HG03159 (cell line): ENCODE results near the gene PFKFB3.
"Not testable (repeated sequence)": the region's sequence is repeated elsewhere in the genome, so short reads cannot be mapped to it uniquely, and the experiment has no call there.

ENCODE experiments used
- ATAC-seq: cut with Tn5 transposase; IDR thresholded peaks from one replicate; pipeline ENCODE4 v1.9.1; 2021; ENCODE audit warnings: mild to moderate bottlenecking, moderate library complexity; ENCODE audit not compliant: unreplicated experiment

PFKFB3 gene

DNA sequence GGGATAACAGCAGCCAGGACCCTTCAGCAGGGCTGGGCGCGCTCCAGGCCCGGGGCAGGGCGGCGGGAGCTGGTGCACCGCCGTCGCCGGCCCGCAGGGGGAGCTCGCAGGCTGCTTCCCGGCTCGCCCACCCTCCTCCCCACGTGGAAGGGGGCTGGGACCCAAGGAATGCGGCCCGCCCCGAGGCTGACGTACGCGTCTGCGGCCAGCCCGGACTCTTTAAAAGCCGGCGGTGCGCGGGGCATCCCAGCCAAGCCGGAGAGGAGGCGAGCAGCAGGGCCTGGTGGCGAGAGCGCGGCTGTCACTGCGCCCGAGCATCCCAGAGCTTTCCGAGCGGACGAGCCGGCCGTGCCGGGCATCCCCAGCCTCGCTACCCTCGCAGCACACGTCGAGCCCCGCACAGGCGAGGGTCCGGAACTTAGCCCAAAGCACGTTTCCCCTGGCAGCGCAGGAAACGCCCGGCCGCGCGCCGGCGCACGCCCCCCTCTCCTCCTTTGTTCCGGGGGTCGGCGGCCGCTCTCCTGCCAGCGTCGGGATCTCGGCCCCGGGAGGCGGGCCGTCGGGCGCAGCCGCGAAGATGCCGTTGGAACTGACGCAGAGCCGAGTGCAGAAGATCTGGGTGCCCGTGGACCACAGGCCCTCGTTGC lies at the start of gene PFKFB3:
PFKFB3 (plus strand) TSS at position 249 of the 647 bp plus-strand sequence; CDS start at position 578, 329 bp downstream.
- peak; percentile 66 for ATAC-seq

DNA sequence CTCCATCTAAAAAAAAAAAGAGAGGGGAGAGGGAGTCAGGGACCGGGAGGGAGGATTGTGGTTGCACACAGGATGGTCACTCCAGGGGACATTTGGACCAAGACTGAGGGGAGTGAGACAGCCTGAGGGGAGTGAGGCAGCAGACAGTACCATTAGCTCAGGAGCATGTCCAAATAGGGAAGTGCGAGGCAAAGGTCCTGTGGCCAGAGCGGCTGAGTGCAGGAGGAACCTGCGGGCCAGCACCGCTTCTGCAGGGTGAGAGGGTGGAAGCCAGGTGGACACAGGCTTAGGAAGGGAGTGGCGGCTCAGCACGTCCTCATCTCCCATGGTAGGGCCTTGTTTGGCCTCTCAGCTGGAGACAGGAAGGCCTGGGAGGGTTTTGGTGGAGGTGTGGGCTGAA lies 48.9 kb upstream of the PFKFB3 start:
- no peak for ATAC-seq

DNA sequence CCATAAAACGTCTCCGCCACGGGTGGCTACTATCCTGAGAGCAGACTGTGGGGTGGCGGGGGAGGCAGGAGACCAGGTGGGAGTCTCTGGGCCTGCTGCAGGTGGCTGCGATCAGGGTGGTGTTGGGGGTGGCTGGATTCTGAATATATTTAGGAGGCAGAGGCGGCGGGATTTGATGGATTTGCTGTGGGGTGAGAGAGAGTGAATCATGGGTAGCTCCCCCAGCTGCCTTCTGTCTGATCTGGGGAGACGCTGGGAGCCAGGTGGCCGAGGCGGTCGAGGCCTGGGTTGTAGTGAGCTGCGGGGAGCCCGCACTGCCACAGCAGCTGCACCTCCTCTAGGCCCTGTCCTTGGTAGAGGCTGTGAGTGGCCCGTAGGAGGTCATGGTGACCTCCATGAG lies 48.2 kb upstream of the PFKFB3 start:
- ATAC-seq, result no peak

DNA sequence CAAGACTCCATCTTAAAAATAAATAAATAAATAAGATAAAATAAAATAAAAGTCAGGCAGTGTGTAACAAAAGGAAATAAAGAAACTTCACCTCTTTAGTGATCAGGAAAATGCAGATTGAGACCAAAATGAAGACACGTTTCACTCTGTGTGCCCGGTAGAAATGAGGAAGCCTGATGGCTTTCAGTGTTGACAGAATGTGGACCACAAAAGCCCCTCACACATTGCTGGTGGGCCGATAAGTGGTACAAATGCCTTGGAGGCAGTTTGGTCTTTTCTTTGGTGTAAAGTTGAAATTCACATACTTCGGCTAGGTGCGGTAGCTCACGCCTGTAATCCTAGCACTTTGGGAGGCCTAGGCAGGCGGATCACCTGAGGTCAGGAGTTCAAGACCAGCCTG lies 44.5 kb upstream of the PFKFB3 start:
- ATAC-seq, result no peak

DNA sequence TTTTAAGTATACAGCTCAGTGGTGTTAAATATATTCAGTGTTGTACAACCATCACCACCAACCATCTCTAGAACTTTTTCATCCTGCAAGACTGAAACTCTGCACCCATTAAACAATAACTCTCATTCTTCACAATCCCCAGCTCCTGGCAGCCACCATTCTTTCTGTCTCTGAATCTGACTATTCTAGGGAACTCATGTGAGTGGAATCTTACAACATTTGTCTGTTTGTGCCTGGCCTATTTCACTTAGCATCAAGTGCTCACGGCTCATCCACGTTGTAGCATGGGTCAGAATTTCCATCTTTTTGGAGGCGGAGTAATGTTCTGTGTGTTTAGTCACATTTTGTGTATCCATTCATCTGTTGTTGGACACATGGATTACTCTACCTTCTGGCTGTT lies 40.8 kb upstream of the PFKFB3 start:
- no peak for ATAC-seq

DNA sequence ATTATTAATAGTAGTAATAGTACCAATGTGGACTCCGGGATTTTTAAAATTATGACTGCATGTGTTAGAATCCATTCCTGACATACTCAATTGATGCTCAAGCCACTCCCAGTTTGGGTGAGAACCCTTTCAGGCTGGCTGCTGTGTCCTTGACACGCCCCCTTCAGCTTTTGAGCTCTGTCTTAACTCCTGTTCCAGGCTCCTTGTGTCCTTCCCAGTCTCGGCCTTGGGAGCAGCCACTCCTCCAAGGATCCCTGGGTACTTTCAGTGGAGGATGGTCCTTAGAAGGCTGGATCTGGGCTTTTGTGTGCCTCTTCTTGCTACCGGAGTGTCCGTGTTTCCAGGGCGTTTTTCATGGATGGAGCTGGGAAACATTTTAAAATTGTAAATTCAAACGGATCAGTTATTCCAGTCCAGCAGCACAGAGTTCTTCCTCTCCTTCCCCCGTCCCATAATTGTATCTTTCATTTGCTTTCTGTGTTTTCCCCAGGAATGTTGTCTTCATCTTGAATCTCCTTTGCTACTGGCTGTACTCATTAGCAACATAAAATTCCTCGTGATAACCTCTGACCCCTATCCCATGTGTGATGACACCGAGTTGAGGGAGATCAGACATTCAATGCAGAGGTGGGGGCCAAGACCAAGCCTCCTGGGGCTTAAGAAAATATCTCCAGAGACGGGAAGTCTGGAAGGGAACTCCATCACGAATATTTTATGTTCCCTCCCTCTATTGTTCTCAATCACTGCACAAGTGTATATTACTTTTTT lies 40.0 kb upstream of the PFKFB3 start:
- no peak for ATAC-seq

DNA sequence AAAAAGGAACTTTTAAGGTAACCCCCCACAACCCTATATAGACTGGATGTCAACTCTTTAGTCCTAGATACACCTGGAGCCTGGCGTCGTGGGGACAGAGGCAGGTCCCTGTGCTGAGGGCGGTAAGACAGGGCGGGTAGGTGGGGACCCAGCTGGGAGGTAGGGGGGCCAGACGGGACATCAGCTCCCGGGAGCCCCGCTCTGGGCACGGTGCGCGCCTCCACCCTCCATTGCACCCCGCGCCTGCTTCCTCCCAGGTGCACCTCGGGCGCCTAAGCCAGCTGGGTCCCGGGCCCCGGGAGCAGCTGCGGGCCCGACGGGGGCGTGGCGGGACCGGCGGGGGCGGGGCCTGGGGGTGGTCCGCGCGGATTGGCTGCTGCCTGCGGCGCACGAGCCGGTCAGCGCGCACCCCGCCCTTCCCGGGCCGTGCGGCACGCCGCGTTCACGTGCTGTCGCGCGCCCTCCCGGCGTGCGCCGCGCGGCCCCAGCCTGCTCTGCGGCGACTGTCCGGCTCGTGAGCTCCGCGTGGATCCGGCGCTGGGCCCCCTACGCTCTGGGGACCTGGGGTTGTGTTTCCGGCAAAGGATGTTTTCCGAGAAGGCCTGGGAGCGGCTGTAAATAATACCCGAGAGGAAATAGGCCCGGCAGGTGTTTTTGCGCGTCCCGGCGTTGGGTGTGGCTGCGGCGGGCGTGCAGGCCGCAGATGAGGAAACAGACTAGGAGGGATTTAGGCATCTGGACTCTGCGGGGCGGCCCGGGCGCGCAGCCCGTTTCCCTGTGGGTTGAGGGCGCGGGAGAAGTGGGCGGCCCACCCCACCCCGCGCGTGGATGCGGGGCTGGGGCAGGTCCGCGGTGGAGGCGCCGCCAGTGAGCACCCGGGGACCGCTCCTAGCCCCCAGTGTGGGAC lies 39.1 kb upstream of the PFKFB3 start:
- ATAC-seq, result peak; percentile 89

DNA sequence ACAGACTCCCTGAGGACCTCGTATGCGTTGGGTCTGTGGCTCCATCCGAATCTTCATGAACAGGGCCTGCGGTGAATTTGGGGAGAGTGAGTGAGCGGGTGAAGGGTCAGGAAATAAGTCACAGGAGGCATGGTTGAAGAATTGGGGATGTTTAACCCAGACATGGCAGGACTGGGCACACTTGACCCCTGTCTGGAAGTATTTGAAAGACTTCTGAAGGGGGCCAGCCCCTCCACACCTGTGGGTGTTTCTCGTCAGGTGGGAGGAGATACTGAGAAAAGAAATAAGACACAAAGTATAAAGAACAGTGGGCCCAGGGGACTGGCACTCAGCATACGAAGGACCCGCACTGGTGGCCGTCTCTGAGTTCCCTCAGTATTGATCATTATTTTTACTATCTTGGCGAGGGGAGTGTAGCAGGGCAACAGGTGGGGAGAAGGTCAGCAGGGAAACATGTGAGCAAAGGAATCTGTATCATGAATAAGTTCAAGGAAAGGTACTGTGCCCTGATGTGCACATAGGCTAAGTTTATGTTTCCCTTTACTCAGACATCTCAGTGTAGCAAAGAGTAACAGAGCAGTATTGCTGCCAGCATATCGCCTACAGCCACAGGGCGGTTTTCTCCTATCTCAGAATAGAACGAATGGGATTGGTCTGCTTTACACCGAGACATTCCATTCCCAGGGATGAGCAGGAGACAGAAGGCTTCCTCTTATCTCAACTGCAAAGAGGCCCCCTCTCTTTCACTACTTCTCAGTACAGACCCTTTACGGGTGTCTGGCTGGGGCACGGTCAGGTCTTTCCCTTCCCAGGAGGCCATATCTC lies 38.2 kb upstream of the PFKFB3 start:
- no peak for ATAC-seq

DNA sequence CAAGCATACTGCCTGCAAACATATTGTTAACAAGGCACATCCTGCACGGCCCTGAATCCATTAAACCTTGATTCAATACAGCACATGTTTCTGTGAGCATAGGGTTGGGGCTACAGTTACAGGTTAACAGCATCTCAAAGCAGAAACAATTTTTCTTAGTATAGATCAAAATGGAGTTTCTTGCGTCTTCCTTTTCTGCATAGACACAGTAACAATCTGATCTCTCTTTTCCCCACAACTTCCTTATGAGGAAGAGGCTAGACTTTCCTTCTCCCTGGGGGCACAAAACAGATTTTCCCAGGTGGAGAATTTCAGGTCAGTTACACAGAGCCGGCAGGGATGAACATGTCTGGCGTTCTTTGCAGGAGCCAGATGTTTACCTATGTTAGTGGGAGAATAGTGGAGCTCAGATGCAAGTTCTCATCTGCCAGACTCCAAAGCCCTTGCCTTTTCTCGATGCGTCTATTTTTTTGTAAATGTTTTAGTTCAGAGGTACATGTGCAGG lies 37.5 kb upstream of the PFKFB3 start:
- no peak for ATAC-seq

DNA sequence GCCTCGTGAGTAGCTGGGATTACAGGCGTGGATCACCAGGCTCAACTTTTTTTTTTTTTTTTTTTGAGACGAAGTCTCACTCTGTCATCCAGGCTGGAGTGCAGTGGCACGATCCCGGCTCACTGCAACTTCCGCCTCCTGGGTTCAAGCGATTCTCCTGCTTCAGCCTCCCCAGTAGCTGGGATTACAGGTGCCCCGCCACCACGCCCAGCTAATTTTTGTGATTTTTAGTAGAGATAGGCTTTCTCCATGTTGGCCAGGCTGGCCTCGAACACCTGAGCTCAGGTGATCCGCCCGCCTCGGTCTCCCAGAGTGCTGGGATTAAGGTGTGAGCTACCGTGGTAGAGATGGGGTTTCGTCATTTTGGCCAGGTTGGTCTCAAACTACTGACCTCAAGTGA lies 36.8 kb upstream of the PFKFB3 start:
- not testable (repeated sequence) for ATAC-seq

DNA sequence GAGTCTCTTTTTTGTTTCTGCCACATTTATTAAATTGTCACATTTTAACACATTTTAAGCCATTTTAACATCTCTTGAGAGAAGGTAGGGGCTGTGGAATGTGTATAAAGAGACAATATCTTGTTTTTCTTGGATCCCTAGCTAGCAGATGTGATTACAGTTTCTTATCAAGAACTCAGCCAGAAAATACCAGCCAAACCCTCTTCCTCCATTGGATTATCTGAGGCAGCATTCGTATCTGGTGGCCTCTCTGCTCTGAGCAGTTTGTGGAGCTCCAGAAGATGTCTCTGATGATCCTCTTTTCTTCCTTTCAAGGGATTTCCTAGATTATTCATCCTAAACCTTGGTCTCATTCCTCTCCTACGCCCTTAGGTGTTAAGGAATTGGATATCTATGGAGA lies 35.3 kb upstream of the PFKFB3 start:
- ATAC-seq, result no peak

DNA sequence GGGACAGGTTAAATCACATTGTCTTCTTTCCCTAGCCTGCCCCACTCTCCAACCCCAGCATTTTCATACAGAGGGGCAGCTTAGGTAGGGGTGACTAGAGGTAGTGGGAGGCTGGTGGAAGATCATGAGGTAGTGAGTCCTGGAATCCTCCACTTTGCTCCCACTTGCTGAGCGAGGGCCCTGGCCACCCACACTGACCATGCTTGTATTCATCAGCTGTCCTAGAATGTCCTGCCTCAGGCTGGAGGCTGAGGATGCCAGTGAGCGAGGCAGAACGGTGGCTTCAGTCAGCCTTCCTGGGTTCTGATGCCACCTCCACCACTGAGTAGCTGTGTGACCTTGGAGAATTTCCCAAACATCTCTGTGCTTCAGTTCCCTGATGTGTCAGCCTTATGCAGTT lies 34.6 kb upstream of the PFKFB3 start:
- no peak for ATAC-seq

DNA sequence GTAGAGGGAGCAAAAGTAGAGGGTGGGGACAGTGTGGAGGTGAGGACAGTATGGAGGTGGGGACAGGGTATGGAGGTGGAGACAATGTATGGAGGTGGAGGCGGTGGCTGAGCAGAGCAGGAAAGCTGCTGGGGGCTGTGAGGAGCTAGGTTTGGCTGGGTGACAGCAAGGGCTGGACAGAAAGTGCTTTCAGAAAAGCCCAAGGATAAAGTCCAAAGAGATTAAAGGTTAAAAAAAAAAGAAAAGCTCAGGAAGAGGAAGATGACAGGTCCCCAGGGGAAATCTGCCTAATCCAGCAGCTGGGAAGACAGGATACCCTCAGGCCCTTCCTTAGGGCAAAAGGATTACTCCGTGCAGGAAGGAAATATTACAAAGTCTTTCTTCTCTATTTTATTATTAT lies 32.1 kb upstream of the PFKFB3 start:
- ATAC-seq, result no peak

DNA sequence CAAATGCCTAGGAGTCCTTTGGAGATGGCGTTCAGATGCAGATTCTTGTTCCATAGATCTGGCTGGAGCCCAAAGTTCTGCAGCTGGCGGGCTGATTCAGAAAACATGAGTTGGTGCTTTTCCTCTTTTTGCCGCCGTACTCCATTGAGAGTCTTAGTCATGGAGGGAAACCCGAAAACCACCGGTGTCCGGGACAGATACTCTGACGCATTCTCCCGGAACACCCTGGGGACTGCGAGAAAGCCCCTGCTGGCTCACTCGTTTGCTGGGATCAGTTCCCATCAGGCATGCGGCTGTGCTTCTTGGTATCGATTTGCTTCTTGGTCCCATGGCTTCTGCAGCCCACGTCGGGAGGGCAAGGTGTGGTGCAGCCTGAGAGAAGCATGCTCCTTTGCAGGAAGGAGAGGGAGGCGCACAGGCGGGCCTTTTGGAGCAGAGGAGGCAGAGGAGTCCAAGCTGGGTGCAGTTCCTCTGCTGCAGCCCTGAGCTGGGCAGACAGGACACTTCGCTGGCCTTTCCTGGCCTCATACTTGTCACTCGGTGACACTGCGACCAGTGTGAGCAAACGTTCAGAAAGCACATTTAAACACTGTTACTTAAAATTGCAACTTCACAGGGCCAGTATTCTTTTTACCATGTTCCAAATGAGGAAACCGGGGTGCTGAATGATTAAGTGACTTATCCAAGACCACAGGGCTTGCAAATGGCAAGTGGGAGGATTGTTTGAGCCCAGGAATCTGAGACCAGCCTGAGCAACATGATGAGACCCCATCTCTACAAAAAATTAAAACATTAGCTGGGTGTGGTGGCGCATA lies 30.6 kb upstream of the PFKFB3 start:
- ATAC-seq, result no peak

DNA sequence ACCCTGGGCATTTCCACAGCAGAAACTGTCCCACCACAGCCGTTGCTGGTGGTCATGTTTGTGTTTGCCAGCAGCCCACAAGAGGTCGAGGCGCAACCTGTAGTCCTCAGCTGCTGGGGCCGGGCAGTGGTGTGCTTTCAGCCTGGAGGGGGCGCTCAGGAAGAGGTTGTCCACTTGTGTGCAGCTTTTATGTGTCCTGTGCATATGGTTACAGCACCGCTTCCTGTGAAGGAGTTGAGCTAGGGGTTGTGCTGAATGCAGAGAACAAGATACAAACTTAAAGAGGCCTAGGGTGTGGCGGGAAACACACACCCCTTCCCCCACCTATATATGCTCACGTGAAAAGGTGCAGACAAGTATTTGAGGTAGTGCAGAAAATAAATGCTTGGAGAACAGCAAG lies 29.5 kb upstream of the PFKFB3 start:
- no peak for ATAC-seq

DNA sequence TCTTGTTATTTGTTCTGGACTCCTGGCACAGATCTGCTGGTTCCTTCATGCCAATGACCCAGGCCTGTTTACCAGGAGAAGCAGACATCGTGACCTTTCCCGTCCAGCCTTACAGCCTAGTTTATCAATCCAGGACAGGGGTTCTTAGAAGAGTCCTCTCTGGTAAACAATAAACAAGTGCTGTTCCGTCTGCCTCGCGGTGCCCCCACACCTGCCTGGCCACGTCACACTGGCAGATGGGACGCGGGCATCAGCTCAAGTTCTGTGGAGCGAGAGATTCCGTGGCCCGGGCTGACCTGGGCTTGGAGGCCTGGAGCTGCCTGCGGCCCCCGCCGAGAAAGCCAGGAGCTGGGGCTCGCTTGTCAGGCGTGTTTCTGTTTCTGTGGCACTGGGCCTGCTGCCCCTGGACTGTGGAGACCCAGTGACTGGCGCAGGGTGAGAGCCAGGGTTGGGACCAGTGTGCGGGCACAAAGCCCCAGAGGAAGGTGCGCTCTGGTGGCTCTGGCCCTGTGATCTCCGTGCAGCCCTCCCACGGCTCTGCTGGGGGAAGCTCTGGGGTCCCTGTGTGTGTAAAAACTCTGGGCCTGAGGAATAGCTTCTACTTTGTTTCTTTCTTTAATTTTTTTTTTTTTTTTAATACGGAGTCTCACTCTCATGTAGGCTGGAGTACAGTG lies 28.4 kb upstream of the PFKFB3 start:
- no peak for ATAC-seq

DNA sequence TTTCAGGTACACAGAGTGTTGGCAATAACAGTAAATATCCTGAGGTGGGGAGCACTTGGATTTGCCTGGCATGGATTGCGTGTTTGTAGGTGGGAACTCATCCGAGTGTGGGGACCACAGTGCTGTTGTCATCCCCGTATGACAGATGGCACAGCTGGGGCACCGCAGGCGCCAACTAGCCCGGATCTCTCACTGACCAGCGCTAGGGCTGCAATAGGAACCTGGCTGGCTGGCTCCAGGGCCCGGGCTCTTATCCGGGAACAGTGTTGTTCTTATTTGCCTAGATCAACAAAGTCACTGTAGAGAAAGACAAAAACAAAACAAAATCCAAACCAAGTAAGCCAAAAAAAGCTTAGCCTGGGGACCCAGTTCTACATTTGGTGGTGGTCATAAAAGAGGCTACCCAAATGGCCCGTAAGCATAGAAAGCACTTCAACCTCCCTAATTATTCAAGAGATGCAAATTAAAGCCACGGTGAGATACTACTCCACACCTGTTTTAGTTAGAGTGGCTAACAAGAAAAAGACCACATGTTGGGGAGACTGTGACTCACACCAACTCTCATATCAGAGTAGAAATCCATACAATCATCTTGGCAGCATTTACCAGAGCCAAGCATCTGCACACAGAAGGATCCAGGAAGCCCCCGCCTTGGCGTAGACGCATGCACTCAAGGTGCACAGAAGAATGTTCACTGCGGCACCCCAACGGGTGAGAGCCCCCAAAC lies 27.2 kb upstream of the PFKFB3 start:
- no peak for ATAC-seq

DNA sequence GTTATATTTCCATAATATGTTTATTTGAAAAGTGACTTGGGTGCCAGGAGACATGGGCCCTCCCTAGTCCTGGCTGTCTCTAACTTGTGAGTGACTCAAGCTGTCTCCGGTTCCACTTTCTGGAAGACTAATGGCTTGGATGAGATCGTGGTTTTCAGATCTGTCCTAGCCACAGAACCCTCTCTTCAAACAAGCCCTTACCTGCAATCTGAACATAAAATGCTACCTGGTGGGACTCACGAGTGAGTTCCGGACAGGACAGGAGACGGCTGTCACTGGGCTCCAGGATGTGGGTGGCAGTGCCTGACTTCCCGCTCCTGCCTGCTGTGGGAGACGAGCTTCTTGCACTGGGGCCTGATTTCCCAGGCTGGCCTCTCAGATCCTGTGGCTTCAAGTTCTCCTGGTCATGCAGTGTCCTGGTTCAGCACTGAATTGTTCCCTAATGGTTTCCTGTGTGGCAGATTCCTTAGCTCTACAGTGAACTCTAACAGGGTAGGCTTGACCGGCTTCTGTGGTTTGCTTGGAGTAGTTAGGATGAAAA lies 26.0 kb upstream of the PFKFB3 start:
- ATAC-seq, result no peak
